ENCODE measurements around the gene CRABP2. TPM values are rescaled to one million over a fixed set of nuclear protein-coding genes. Genes with fewer than 3 reads are reported as not detected.

Gene CRABP2
- total RNA-seq, 6 donors from 2014 or later = 0.76 to 8.1 (median 3.9) TPM; not detected in 1

DNA sequence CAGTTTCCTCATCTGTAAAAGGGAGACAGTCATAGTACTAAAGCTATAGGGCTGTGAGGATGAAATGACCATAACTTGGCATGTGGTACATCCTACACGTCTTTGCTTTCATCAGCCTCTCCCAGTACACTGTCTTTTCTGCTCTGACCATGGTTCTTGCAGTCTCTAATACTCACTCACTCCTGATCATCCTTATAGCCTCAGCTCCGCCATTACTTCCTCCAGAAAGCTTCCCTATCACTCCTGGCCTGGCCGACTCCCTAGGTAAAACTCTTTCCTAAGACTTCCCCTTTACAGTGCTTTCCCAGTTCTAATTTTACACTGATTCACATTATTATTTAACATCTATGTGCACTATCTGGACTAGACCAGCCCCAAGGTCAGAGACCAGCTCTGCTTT lies 40.5 kb upstream of the CRABP2 start:
- Histone ChIP-seq H3K36me3 (peaks cover 10 to 35% (median 27%) of the 10 kb centered on the region in 4 donors), H3K27ac (peak overlapping the region; percentile 96 to 99 (median 98)), H3K9me3 (no peaks in the 10 kb centered on the region), H3K4me1 (peaks cover 47 to 72% (median 61%) of the 10 kb centered on the region in 4 donors), H3K27me3 (no peaks in the 10 kb centered on the region), H3K4me3 (peak overlapping the region in 1 of 4 donors; percentile 93)
- ATAC-seq (ENCODE audit: low FRiP score in 2 of 2) (no peak), DNase-seq (no peak)
- 53 to 71% methylated on average over 3 of the region's 3 CpGs for WGBS, 2 donors
- TF ChIP-seq, protein P1, sequence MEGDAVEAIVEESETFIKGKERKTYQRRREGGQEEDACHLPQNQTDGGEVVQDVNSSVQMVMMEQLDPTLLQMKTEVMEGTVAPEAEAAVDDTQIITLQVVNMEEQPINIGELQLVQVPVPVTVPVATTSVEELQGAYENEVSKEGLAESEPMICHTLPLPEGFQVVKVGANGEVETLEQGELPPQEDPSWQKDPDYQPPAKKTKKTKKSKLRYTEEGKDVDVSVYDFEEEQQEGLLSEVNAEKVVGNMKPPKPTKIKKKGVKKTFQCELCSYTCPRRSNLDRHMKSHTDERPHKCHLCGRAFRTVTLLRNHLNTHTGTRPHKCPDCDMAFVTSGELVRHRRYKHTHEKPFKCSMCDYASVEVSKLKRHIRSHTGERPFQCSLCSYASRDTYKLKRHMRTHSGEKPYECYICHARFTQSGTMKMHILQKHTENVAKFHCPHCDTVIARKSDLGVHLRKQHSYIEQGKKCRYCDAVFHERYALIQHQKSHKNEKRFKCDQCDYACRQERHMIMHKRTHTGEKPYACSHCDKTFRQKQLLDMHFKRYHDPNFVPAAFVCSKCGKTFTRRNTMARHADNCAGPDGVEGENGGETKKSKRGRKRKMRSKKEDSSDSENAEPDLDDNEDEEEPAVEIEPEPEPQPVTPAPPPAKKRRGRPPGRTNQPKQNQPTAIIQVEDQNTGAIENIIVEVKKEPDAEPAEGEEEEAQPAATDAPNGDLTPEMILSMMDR (IDR thresholded peaks at IDR 0.05) = no peak
- no peak for TF ChIP-seq POLR2A (IDR thresholded peaks at IDR 0.05)
- TF ChIP-seq EP300 (IDR thresholded peaks at IDR 0.05) = no peak
- no peak for TF ChIP-seq POLR2AphosphoS5 (IDR thresholded peaks at IDR 0.05)

GRCh38 chr1:156744786-156745419 lies 39.5 kb upstream of the CRABP2 start:
- no peaks in the 10 kb centered on the region for H3K27me3 ChIP-seq
- ATAC-seq (ENCODE audit: low FRiP score in 2 of 2) (no peak), DNase-seq (no peak)
- H3K9me3 ChIP-seq = no peaks in the 10 kb centered on the region
- TF ChIP-seq EP300 (IDR thresholded peaks at IDR 0.05) = no peak
- TF ChIP-seq POLR2A (IDR thresholded peaks at IDR 0.05) = no peak
- TF ChIP-seq, protein P1 (IDR thresholded peaks at IDR 0.05) = no peak
- no peak for TF ChIP-seq POLR2AphosphoS5 (IDR thresholded peaks at IDR 0.05)
- H3K27ac ChIP-seq = peak overlapping the region; percentile 10 to 99 (median 71)
- WGBS, 2 donors = 78 to 81% methylated on average over 14 of the region's 14 CpGs
- H3K4me3 ChIP-seq = no peak overlapping the region
- H3K4me1 ChIP-seq = peaks cover 53 to 77% (median 62%) of the 10 kb centered on the region in 4 donors
- peaks cover 10 to 35% (median 27%) of the 10 kb centered on the region in 4 donors for H3K36me3 ChIP-seq

DNA sequence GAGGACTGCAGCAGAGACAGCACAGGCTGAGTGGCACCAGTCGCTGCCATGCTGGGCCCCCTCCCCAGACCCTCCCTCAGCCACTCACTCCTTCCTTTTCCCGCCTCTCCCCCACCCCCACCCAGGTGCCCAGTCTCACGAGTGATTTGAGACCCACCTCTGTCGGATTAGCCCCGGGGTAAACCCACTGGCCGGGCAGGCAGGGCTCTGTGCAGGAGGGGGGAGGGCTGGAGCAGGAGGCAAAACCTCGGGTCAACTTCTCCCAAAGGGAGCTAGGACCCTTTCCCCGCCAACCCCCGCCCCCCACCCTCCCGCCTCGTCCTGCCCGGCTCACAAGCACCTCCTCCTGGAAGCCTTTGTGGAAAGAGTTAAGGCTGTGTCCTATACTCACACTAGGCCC lies 39.0 kb upstream of the CRABP2 start:
- Histone ChIP-seq H3K4me3 (no peak overlapping the region), H3K36me3 (peaks cover 10 to 35% (median 27%) of the 10 kb centered on the region in 4 donors), H3K27me3 (no peaks in the 10 kb centered on the region), H3K4me1 (peaks cover 53 to 73% (median 58%) of the 10 kb centered on the region in 4 donors), H3K9me3 (no peaks in the 10 kb centered on the region), H3K27ac (peak overlapping the region in 3 of 4 donors; percentile 44 to 99 (median 98))
- TF ChIP-seq, protein P1 (IDR thresholded peaks at IDR 0.05) = no peak
- TF ChIP-seq EP300 (IDR thresholded peaks at IDR 0.05) (no peak), POLR2AphosphoS5 (IDR thresholded peaks at IDR 0.05) (no peak), POLR2A (IDR thresholded peaks at IDR 0.05) (no peak)
- ATAC-seq (ENCODE audit: low FRiP score in 2 of 2) (no peak), DNase-seq (no peak)
- WGBS, 2 donors = 72 to 74% methylated on average over 5 of the region's 12 CpGs

- ATAC-seq (ENCODE audit: low FRiP score in 2 of 2) = no peak
- H3K4me3 ChIP-seq = no peak overlapping the region
- H3K36me3 ChIP-seq = peaks cover 10 to 35% (median 27%) of the 10 kb centered on the region in 4 donors
- no peaks in the 10 kb centered on the region for H3K27me3 ChIP-seq
- no peak for DNase-seq
- H3K4me1 ChIP-seq = peaks cover 48 to 65% (median 51%) of the 10 kb centered on the region in 4 donors
- WGBS, 2 donors = 83 to 86% methylated on average over 12 of the region's 14 CpGs
- no peaks in the 10 kb centered on the region for H3K9me3 ChIP-seq
- H3K27ac ChIP-seq = peak overlapping the region in 1 of 4 donors; percentile 99
- no peak for TF ChIP-seq POLR2A (IDR thresholded peaks at IDR 0.05)
- TF ChIP-seq, protein P1 (IDR thresholded peaks at IDR 0.05) = no peak
- TF ChIP-seq POLR2AphosphoS5 (IDR thresholded peaks at IDR 0.05) = no peak
- TF ChIP-seq EP300 (IDR thresholded peaks at IDR 0.05) = no peak
These were observed 38.3 kb upstream of the CRABP2 start for GRCh38 chr1:156743367-156744302.

All from upper lobe of left lung (tissue), 6 donors.